GM23338 (cell line): Measurements from ENCODE around the gene C2CD4B. TPM values are rescaled to one million over a fixed set of nuclear protein-coding genes. Genes with fewer than 3 reads are reported as not detected.

ENCODE experiments used
- ATAC-seq: fragments of 200-7000 bp; cut with Tn5 transposase; 3 replicates; pipeline ENCODE4 v1.9.1; 2020
- DNase-seq: peaks from one replicate; pipeline ENCODE4 v3.0.0-alpha.2; 2015; ENCODE audit warnings: low spot score
- H2AFZ ChIP-seq: fragments of 200-600 bp; sonication (generic); 2 replicates; pipeline ENCODE4 v1.8.0; 2016; ENCODE audit warnings: antibody characterized with exemption, mild to moderate bottlenecking, moderate library complexity
- H3F3A ChIP-seq: fragments of 200-600 bp; sonication (generic); replicated peaks from 2 replicates; pipeline ENCODE4 v1.8.0; 2017; ENCODE audit warnings: antibody characterized with exemption, mixed run types, low read depth
- H3K27ac ChIP-seq: fragments of 200-600 bp; sonication (generic); 2 replicates; pipeline ENCODE4 v1.6.1; 2016; ENCODE audit warnings: low read depth
- H3K27me3 ChIP-seq: fragments of 200-600 bp; sonication (generic); 2 replicates; pipeline ENCODE4 v1.8.0; 2016; ENCODE audit warnings: mild to moderate bottlenecking, mixed run types, moderate library complexity; ENCODE audit not compliant: insufficient read depth
- H3K36me3 ChIP-seq: fragments of 200-600 bp; sonication (generic); 2 replicates; pipeline ENCODE4 v1.8.0; 2016; ENCODE audit warnings: mild to moderate bottlenecking; ENCODE audit not compliant: insufficient read depth
- H3K4me1 ChIP-seq: fragments of 200-600 bp; sonication (generic); 2 replicates; pipeline ENCODE4 v1.8.0; 2016; ENCODE audit warnings: mild to moderate bottlenecking, moderate library complexity; ENCODE audit not compliant: insufficient read depth
- H3K4me2 ChIP-seq: fragments of 200-600 bp; sonication (generic); 2 replicates; pipeline ENCODE4 v1.7.1; 2017; ENCODE audit warnings: mixed run types
- H3K4me3 ChIP-seq: fragments of 200-600 bp; sonication (generic); 2 replicates; pipeline ENCODE4 v1.6.1; 2016; ENCODE audit warnings: mixed run types
- H3K79me2 ChIP-seq: fragments of 200-600 bp; sonication (generic); replicated peaks from 2 replicates; pipeline ENCODE4 v1.8.0; 2017; ENCODE audit warnings: mild to moderate bottlenecking; ENCODE audit not compliant: insufficient read depth
- H3K9me2 ChIP-seq: fragments of 200-600 bp; sonication (generic); 2 replicates; pipeline ENCODE4 v1.8.0; 2017; ENCODE audit not compliant: insufficient read depth
- H4K20me1 ChIP-seq: fragments of 200-600 bp; sonication (generic); replicated peaks from 2 replicates; pipeline ENCODE4 v1.8.0; 2017; ENCODE audit warnings: mild to moderate bottlenecking; ENCODE audit not compliant: insufficient read depth
- H3K27ac Mint-ChIP-seq: 2 replicates; pipeline ENCODE4 v1.8.0; 2020; ENCODE audit warnings: inconsistent platforms, mild to moderate bottlenecking, moderate library complexity, mixed read lengths
- H3K27me3 Mint-ChIP-seq: 3 replicates; pipeline ENCODE4 v1.8.0; 2022; ENCODE audit warnings: low read depth, mild to moderate bottlenecking, moderate library complexity, mixed read lengths, inconsistent platforms; ENCODE audit not compliant: insufficient read depth, poor library complexity
- H3K36me3 Mint-ChIP-seq: 3 replicates; pipeline ENCODE4 v1.8.0; 2021; ENCODE audit warnings: low read depth, mild to moderate bottlenecking, inconsistent platforms, moderate library complexity, mixed read lengths
- H3K4me1 Mint-ChIP-seq: 3 replicates; pipeline ENCODE4 v1.8.0; 2020; ENCODE audit warnings: mild to moderate bottlenecking, inconsistent platforms, mixed read lengths
- H3K4me3 Mint-ChIP-seq: 3 replicates; pipeline ENCODE4 v1.8.0; 2021; ENCODE audit warnings: moderate library complexity, mild to moderate bottlenecking, inconsistent platforms, mixed read lengths
- H3K9me3 Mint-ChIP-seq: 3 replicates; pipeline ENCODE4 v1.8.0; 2020; ENCODE audit warnings: moderate library complexity, mild to moderate bottlenecking, inconsistent platforms, mixed read lengths
- CREB1 ChIP-seq: fragments of 250-450 bp; sonication (Bioruptor Pico); IDR thresholded peaks from 2 replicates; pipeline ENCODE4 v1.5.0; 2020; ENCODE audit warnings: low read depth, mild to moderate bottlenecking, moderate library complexity
- ETS1 ChIP-seq: IDR thresholded peaks from 2 replicates; pipeline ENCODE4 v1.6.1; 2016; ENCODE audit warnings: antibody characterized with exemption
- EZH2 ChIP-seq: fragments of 200-600 bp; sonication (generic); IDR thresholded peaks from one replicate; pipeline ENCODE4 v1.8.0; 2017; ENCODE audit warnings: antibody characterized with exemption, mild to moderate bottlenecking, low read depth; ENCODE audit not compliant: unreplicated experiment
- EZH2phosphoT487 ChIP-seq: fragments of 200-600 bp; sonication (generic); IDR thresholded peaks from one replicate; pipeline ENCODE4 v1.8.1; 2018; ENCODE audit warnings: antibody characterized with exemption; ENCODE audit not compliant: unreplicated experiment
- JUNB ChIP-seq: IDR thresholded peaks from one replicate; pipeline ENCODE4 v1.6.1; 2016; ENCODE audit warnings: antibody characterized with exemption; ENCODE audit not compliant: unreplicated experiment
- NANOG ChIP-seq: IDR thresholded peaks from 2 replicates; pipeline ENCODE4 v1.6.1; 2016; ENCODE audit warnings: antibody characterized with exemption, borderline replicate concordance
- POLR2AphosphoS5 ChIP-seq: IDR thresholded peaks from 2 replicates; pipeline ENCODE4 v1.6.1; 2016; ENCODE audit warnings: antibody characterized with exemption, low read depth
- STAT1 ChIP-seq: IDR thresholded peaks from one replicate; pipeline ENCODE4 v1.6.1; 2016; ENCODE audit warnings: antibody characterized with exemption; ENCODE audit not compliant: unreplicated experiment
- ZNF114 ChIP-seq: fragments of 250-450 bp; sonication (Bioruptor Pico); IDR thresholded peaks from 2 replicates; pipeline ENCODE4 v1.5.0; 2020; ENCODE audit warnings: mild to moderate bottlenecking, moderate library complexity
- ZNF331 ChIP-seq: fragments of 250-450 bp; sonication (Bioruptor Pico); IDR thresholded peaks from 2 replicates; pipeline ENCODE4 v1.5.0; 2020; ENCODE audit warnings: low read depth, mild to moderate bottlenecking, moderate library complexity
- ZNF462 ChIP-seq: fragments of 250-450 bp; sonication (Bioruptor Pico); IDR thresholded peaks from 2 replicates; pipeline ENCODE4 v1.5.0; 2020; ENCODE audit warnings: mild to moderate bottlenecking, moderate library complexity
- polyA plus RNA-seq: library from polyadenylated mRNA; unstranded; fragments of >200 nt; fragmentation: Nextera tagmentation; extraction: Ambion mirVana; gene quantifications from 2 replicates; pipeline ENCODE4 v1.2.1, GENCODE V29; 2016
- total RNA-seq: library from RNA; depleted of rRNA; stranded (reverse); fragments of >200 nt; shearing (Covaris generic); gene quantifications from 2 replicates; pipeline ENCODE4 v1.2.3, GENCODE V29; 2014
- TF ChIP-seq, protein P1 (sequence below): IDR thresholded peaks from one replicate; pipeline ENCODE4 v1.6.1; 2018; ENCODE audit warnings: antibody characterized with exemption; ENCODE audit not compliant: unreplicated experiment
- TF ChIP-seq, protein P2 (sequence below), 2 experiments: fragments of 200-600 bp in 1 of 2; sonication (generic) in 1 of 2; conservative IDR thresholded peaks; 2 replicates each; pipeline versions ENCODE4 v1.5.1 to v1.6.1; 2016 to 2017; ENCODE audit warnings: antibody characterized with exemption in 2 of 2, low read depth in 2 of 2, mild to moderate bottlenecking in 2 of 2, moderate library complexity in 1 of 2

The C2CD4B gene
- total and polyA plus RNA-seq, 2 experiments from 2014 or later = 1.5 TPM; not detected in 1

- no peak for TF ChIP-seq ETS1
These were observed 42.8 kb downstream of the C2CD4B start (continued) for GRCh38 chr15:62122249-62122648.

GRCh38 chr15:62121273-62122015 is 43.6 kb downstream of the C2CD4B start:
- no peaks in the 10 kb centered on the region for H3F3A ChIP-seq
- H3K4me3 ChIP-seq = no peak overlapping the region
- H2AFZ ChIP-seq = no peak overlapping the region
- no peak overlapping the region for H3K27ac Mint-ChIP-seq
- no peaks in the 10 kb centered on the region for H3K36me3 ChIP-seq
- peaks cover 12% of the 10 kb centered on the region; the same call in 1 of the 2 replicates for H3K9me2 ChIP-seq
- no peak overlapping the region for H3K4me2 ChIP-seq
- H3K79me2 ChIP-seq = no peaks in the 10 kb centered on the region
- no peaks in the 10 kb centered on the region; the same call in 1 of the 2 replicates for H4K20me1 ChIP-seq
- peaks cover 7% of the 10 kb centered on the region for H3K27me3 Mint-ChIP-seq
- H3K4me3 Mint-ChIP-seq = no peak overlapping the region
- DNase-seq (no peak), ATAC-seq (no peak)
- H3K27me3 ChIP-seq = no peaks in the 10 kb centered on the region
- H3K36me3 Mint-ChIP-seq = peaks cover 6% of the 10 kb centered on the region; the same call in 2 of the 3 replicates
- no peak overlapping the region for H3K27ac ChIP-seq
- H3K9me3 Mint-ChIP-seq = peaks cover 5% of the 10 kb centered on the region
- peaks cover 14% of the 10 kb centered on the region for H3K4me1 ChIP-seq
- no peak for TF ChIP-seq ZNF114 (CRISPR knock-in tag)
- no peak for TF ChIP-seq POLR2AphosphoS5
- TF ChIP-seq, protein P1, sequence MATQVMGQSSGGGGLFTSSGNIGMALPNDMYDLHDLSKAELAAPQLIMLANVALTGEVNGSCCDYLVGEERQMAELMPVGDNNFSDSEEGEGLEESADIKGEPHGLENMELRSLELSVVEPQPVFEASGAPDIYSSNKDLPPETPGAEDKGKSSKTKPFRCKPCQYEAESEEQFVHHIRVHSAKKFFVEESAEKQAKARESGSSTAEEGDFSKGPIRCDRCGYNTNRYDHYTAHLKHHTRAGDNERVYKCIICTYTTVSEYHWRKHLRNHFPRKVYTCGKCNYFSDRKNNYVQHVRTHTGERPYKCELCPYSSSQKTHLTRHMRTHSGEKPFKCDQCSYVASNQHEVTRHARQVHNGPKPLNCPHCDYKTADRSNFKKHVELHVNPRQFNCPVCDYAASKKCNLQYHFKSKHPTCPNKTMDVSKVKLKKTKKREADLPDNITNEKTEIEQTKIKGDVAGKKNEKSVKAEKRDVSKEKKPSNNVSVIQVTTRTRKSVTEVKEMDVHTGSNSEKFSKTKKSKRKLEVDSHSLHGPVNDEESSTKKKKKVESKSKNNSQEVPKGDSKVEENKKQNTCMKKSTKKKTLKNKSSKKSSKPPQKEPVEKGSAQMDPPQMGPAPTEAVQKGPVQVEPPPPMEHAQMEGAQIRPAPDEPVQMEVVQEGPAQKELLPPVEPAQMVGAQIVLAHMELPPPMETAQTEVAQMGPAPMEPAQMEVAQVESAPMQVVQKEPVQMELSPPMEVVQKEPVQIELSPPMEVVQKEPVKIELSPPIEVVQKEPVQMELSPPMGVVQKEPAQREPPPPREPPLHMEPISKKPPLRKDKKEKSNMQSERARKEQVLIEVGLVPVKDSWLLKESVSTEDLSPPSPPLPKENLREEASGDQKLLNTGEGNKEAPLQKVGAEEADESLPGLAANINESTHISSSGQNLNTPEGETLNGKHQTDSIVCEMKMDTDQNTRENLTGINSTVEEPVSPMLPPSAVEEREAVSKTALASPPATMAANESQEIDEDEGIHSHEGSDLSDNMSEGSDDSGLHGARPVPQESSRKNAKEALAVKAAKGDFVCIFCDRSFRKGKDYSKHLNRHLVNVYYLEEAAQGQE = no peak
- no peak for TF ChIP-seq ZNF462 (CRISPR knock-in tag)
- no peak for TF ChIP-seq ZNF331 (CRISPR knock-in tag)
- TF ChIP-seq, protein P2, sequence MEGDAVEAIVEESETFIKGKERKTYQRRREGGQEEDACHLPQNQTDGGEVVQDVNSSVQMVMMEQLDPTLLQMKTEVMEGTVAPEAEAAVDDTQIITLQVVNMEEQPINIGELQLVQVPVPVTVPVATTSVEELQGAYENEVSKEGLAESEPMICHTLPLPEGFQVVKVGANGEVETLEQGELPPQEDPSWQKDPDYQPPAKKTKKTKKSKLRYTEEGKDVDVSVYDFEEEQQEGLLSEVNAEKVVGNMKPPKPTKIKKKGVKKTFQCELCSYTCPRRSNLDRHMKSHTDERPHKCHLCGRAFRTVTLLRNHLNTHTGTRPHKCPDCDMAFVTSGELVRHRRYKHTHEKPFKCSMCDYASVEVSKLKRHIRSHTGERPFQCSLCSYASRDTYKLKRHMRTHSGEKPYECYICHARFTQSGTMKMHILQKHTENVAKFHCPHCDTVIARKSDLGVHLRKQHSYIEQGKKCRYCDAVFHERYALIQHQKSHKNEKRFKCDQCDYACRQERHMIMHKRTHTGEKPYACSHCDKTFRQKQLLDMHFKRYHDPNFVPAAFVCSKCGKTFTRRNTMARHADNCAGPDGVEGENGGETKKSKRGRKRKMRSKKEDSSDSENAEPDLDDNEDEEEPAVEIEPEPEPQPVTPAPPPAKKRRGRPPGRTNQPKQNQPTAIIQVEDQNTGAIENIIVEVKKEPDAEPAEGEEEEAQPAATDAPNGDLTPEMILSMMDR (conservative IDR thresholded peaks at IDR 0.05; ENCODE audit: low read depth in 2 of 2) = no peak
- TF ChIP-seq JUNB = no peak
- no peak for TF ChIP-seq NANOG
- no peak for TF ChIP-seq STAT1
- TF ChIP-seq CREB1 (CRISPR knock-in tag) = no peak
- no peak for TF ChIP-seq EZH2
- no peak for TF ChIP-seq EZH2phosphoT487
- peaks cover 22% of the 10 kb centered on the region for H3K4me1 Mint-ChIP-seq
